Measurements from ENCODE around the gene SFXN3.

SFXN3 gene

GRCh38 chr10:100987685-100988049, 43.4 kb upstream of the SFXN3 start:
- Histone ChIP-seq H3K23ac (ENCODE audit: low read length in 2 of 2) (no peak overlapping the region), H3K18ac (ENCODE audit: low read depth in 1 of 2, low read length in 2 of 2) (peak overlapping the region in 1 of 2 experiments; percentile 7), H3K4me2 (ENCODE audit: low read length, poor library complexity, severe bottlenecking) (peak overlapping the region; percentile 60), H3K27me3 (ENCODE audit: control insufficient read depth in 1 of 2, insufficient read depth in 1 of 2, low read length in 2 of 2) (no peaks in the 10 kb centered on the region), H3K27ac (ENCODE audit: low read length, poor library complexity, severe bottlenecking) (no peak overlapping the region), H3K14ac (ENCODE audit: low read length in 2 of 2) (no peak overlapping the region), H3K4me3 (ENCODE audit: insufficient read depth in 1 of 2, low read depth in 1 of 2, low read length in 2 of 2) (peak overlapping the region; percentile 92 to 94), H3K4ac (ENCODE audit: low read depth in 1 of 2, low read length in 2 of 2) (no peak overlapping the region), H3K36me3 (ENCODE audit: control insufficient read depth in 1 of 2, insufficient read depth in 2 of 2, low read depth in 1 of 2, low read length in 2 of 2) (peaks cover 52 to 57% of the 10 kb centered on the region in 2 experiments), H2BK120ac (ENCODE audit: low read depth, low read length) (no peak overlapping the region), H3K4me1 (ENCODE audit: control insufficient read depth, insufficient read depth, low read depth, low read length) (peaks cover 24% of the 10 kb centered on the region), H2BK12ac (ENCODE audit: low read length in 2 of 2) (no peak overlapping the region), H2AFZ (ENCODE audit: low read depth, low read length) (peak overlapping the region; percentile 51), H3K9me3 (ENCODE audit: control insufficient read depth, low read length) (no peaks in the 10 kb centered on the region), H2BK15ac (ENCODE audit: low read depth, poor library complexity, severe bottlenecking) (no peak overlapping the region), H3K9ac (ENCODE audit: low read length) (peak overlapping the region; percentile 90), H2BK5ac (ENCODE audit: low read depth, low read length, poor library complexity, severe bottlenecking) (no peak overlapping the region), H4K91ac (ENCODE audit: low read length) (no peak overlapping the region), H3K79me1 (replicated peaks; ENCODE audit: low read length, poor library complexity, severe bottlenecking) (peaks cover 43% of the 10 kb centered on the region), H4K8ac (ENCODE audit: low read length) (peak overlapping the region; percentile 27), H2AK5ac (ENCODE audit: low read length, severe bottlenecking) (no peak overlapping the region)
- WGBS: 2% methylated on average over 15 of the region's 15 CpGs
- DNase-seq: no peak

GRCh38 chr10:100988166-100988565, 42.9 kb upstream of the SFXN3 start:
- Histone ChIP-seq H3K79me1 (replicated peaks; ENCODE audit: low read length, poor library complexity, severe bottlenecking) (peaks cover 43% of the 10 kb centered on the region), H2BK15ac (ENCODE audit: low read depth, poor library complexity, severe bottlenecking) (no peak overlapping the region), H3K4ac (ENCODE audit: low read depth in 1 of 2, low read length in 2 of 2) (no peak overlapping the region), H4K8ac (ENCODE audit: low read length) (no peak overlapping the region), H3K14ac (ENCODE audit: low read length in 2 of 2) (no peak overlapping the region), H2AFZ (ENCODE audit: low read depth, low read length) (no peak overlapping the region), H3K9ac (ENCODE audit: low read length) (peak overlapping the region; percentile 90), H2BK120ac (ENCODE audit: low read depth, low read length) (no peak overlapping the region), H4K91ac (ENCODE audit: low read length) (no peak overlapping the region), H3K9me3 (ENCODE audit: control insufficient read depth, low read length) (no peaks in the 10 kb centered on the region), H3K23ac (ENCODE audit: low read length in 2 of 2) (no peak overlapping the region), H2BK12ac (ENCODE audit: low read length in 2 of 2) (no peak overlapping the region), H2BK5ac (ENCODE audit: low read depth, low read length, poor library complexity, severe bottlenecking) (no peak overlapping the region), H3K4me3 (ENCODE audit: insufficient read depth in 1 of 2, low read depth in 1 of 2, low read length in 2 of 2) (peak overlapping the region; percentile 92 to 94), H3K18ac (ENCODE audit: low read depth in 1 of 2, low read length in 2 of 2) (no peak overlapping the region), H2AK5ac (ENCODE audit: low read length, severe bottlenecking) (no peak overlapping the region), H3K27ac (ENCODE audit: low read length, poor library complexity, severe bottlenecking) (no peak overlapping the region), H3K4me1 (ENCODE audit: control insufficient read depth, insufficient read depth, low read depth, low read length) (peaks cover 24% of the 10 kb centered on the region), H3K4me2 (ENCODE audit: low read length, poor library complexity, severe bottlenecking) (peak overlapping the region; percentile 60), H3K27me3 (ENCODE audit: control insufficient read depth in 1 of 2, insufficient read depth in 1 of 2, low read length in 2 of 2) (no peaks in the 10 kb centered on the region), H3K36me3 (ENCODE audit: control insufficient read depth in 1 of 2, insufficient read depth in 2 of 2, low read depth in 1 of 2, low read length in 2 of 2) (peaks cover 51 to 56% of the 10 kb centered on the region in 2 experiments)
- WGBS: 80% methylated on average over 10 of the region's 10 CpGs
- no peak for DNase-seq

- no peak overlapping the region for H4K91ac ChIP-seq (ENCODE audit: low read length)
- H3K27ac ChIP-seq (ENCODE audit: low read length, poor library complexity, severe bottlenecking): no peak overlapping the region
- H3K4me3 ChIP-seq (ENCODE audit: insufficient read depth in 1 of 2, low read depth in 1 of 2, low read length in 2 of 2): no peak overlapping the region
- no peak for DNase-seq
- no peak overlapping the region for H3K23ac ChIP-seq (ENCODE audit: low read length in 2 of 2)
- no peak overlapping the region for H2AFZ ChIP-seq (ENCODE audit: low read depth, low read length)
- peaks cover 41% of the 10 kb centered on the region for H3K79me1 ChIP-seq (replicated peaks; ENCODE audit: low read length, poor library complexity, severe bottlenecking)
- no peak overlapping the region for H2BK12ac ChIP-seq (ENCODE audit: low read length in 2 of 2)
- no peak overlapping the region for H2BK120ac ChIP-seq (ENCODE audit: low read depth, low read length)
- H2AK5ac ChIP-seq (ENCODE audit: low read length, severe bottlenecking): no peak overlapping the region
- H3K4me2 ChIP-seq (ENCODE audit: low read length, poor library complexity, severe bottlenecking): no peak overlapping the region
- H3K14ac ChIP-seq (ENCODE audit: low read length in 2 of 2): no peak overlapping the region
- H3K36me3 ChIP-seq (ENCODE audit: control insufficient read depth in 1 of 2, insufficient read depth in 2 of 2, low read depth in 1 of 2, low read length in 2 of 2): peaks cover 56 to 57% of the 10 kb centered on the region in 2 experiments
- H3K27me3 ChIP-seq (ENCODE audit: control insufficient read depth in 1 of 2, insufficient read depth in 1 of 2, low read length in 2 of 2): no peaks in the 10 kb centered on the region
- H4K8ac ChIP-seq (ENCODE audit: low read length): no peak overlapping the region
- H3K9me3 ChIP-seq (ENCODE audit: control insufficient read depth, low read length): no peaks in the 10 kb centered on the region
- no peak overlapping the region for H3K4ac ChIP-seq (ENCODE audit: low read depth in 1 of 2, low read length in 2 of 2)
- no peak overlapping the region for H2BK5ac ChIP-seq (ENCODE audit: low read depth, low read length, poor library complexity, severe bottlenecking)
- no peak overlapping the region for H2BK15ac ChIP-seq (ENCODE audit: low read depth, poor library complexity, severe bottlenecking)
- H3K9ac ChIP-seq (ENCODE audit: low read length): peak overlapping the region; percentile 33
- WGBS: 97% methylated on average over 21 of the region's 21 CpGs
- peaks cover 24% of the 10 kb centered on the region for H3K4me1 ChIP-seq (ENCODE audit: control insufficient read depth, insufficient read depth, low read depth, low read length)
- no peak overlapping the region for H3K18ac ChIP-seq (ENCODE audit: low read depth in 1 of 2, low read length in 2 of 2)
Measured at GRCh38 chr10:100989088-100989487, 41.9 kb upstream of the SFXN3 start.

- H3K14ac ChIP-seq (ENCODE audit: low read length in 2 of 2): no peak overlapping the region
- peaks cover 22% of the 10 kb centered on the region for H3K79me1 ChIP-seq (replicated peaks; ENCODE audit: low read length, poor library complexity, severe bottlenecking)
- H3K36me3 ChIP-seq (ENCODE audit: control insufficient read depth in 1 of 2, insufficient read depth in 2 of 2, low read depth in 1 of 2, low read length in 2 of 2): peaks cover 41 to 42% of the 10 kb centered on the region in 2 experiments
- H2AFZ ChIP-seq (ENCODE audit: low read depth, low read length): no peak overlapping the region
- 63% methylated on average over 10 of the region's 10 CpGs for WGBS
- no peak overlapping the region for H3K9ac ChIP-seq (ENCODE audit: low read length)
- H3K23ac ChIP-seq (ENCODE audit: low read length in 2 of 2): no peak overlapping the region
- H4K8ac ChIP-seq (ENCODE audit: low read length): peak overlapping the region; percentile 4
- H3K9me3 ChIP-seq (ENCODE audit: control insufficient read depth, low read length): no peaks in the 10 kb centered on the region
- H2BK12ac ChIP-seq (ENCODE audit: low read length in 2 of 2): no peak overlapping the region
- H3K4me2 ChIP-seq (ENCODE audit: low read length, poor library complexity, severe bottlenecking): no peak overlapping the region
- H2BK15ac ChIP-seq (ENCODE audit: low read depth, poor library complexity, severe bottlenecking): no peak overlapping the region
- peak; percentile 64 for DNase-seq
- no peak overlapping the region for H2BK5ac ChIP-seq (ENCODE audit: low read depth, low read length, poor library complexity, severe bottlenecking)
- no peak overlapping the region for H3K18ac ChIP-seq (ENCODE audit: low read depth in 1 of 2, low read length in 2 of 2)
- no peak overlapping the region for H3K27ac ChIP-seq (ENCODE audit: low read length, poor library complexity, severe bottlenecking)
- no peak overlapping the region for H2BK120ac ChIP-seq (ENCODE audit: low read depth, low read length)
- H3K4ac ChIP-seq (ENCODE audit: low read depth in 1 of 2, low read length in 2 of 2): no peak overlapping the region
- no peaks in the 10 kb centered on the region for H3K27me3 ChIP-seq (ENCODE audit: control insufficient read depth in 1 of 2, insufficient read depth in 1 of 2, low read length in 2 of 2)
- H4K91ac ChIP-seq (ENCODE audit: low read length): no peak overlapping the region
- peaks cover 21% of the 10 kb centered on the region for H3K4me1 ChIP-seq (ENCODE audit: control insufficient read depth, insufficient read depth, low read depth, low read length)
- H3K4me3 ChIP-seq (ENCODE audit: insufficient read depth in 1 of 2, low read depth in 1 of 2, low read length in 2 of 2): no peak overlapping the region
- H2AK5ac ChIP-seq (ENCODE audit: low read length, severe bottlenecking): peak overlapping the region; percentile 31
Measured at GRCh38 chr10:100993986-100994708, 36.9 kb upstream of the SFXN3 start.

Measured in mesenchymal stem cell (in vitro differentiated cells and primary cell).